ENCODE results near the gene UTP11.
"Not testable (repeated sequence)": the region's sequence is repeated elsewhere in the genome, so short reads cannot be mapped to it uniquely, and the experiment has no call there.

The UTP11 gene

GRCh38 chr1:38012363-38013226 is at the start of gene UTP11:
UTP11 (plus strand) TSS chr1:38012734; CDS start chr1:38012803, 69 bp downstream.
- peaks cover 31% of the 10 kb centered on the region for H3K4me1 Mint-ChIP-seq
- peak; percentile 98 for ATAC-seq
- peak within 1 kb of the TSS; percentile 94 for H3K4me3 Mint-ChIP-seq
- no peaks in the 10 kb centered on the region for H3K27me3 Mint-ChIP-seq
- peak within 1 kb of the TSS; percentile 96 for H3K27ac Mint-ChIP-seq
- peaks cover 17% of the 10 kb centered on the region for H3K36me3 Mint-ChIP-seq
- H3K9me3 Mint-ChIP-seq, result no peaks in the 10 kb centered on the region

- H3K4me1 Mint-ChIP-seq, H3K27ac Mint-ChIP-seq, H3K9me3 Mint-ChIP-seq, H3K4me3 Mint-ChIP-seq, H3K27me3 Mint-ChIP-seq, ATAC-seq: not testable (repeated sequence)
- peaks cover 40% of the 10 kb centered on the region for H3K36me3 Mint-ChIP-seq
These were observed 48.4 kb upstream of the UTP11 start for GRCh38 chr1:37964106-37964505.

GRCh38 chr1:37965301-37965700 is 47.2 kb upstream of the UTP11 start:
- no peaks in the 10 kb centered on the region for H3K4me1 Mint-ChIP-seq
- H3K9me3 Mint-ChIP-seq, result no peaks in the 10 kb centered on the region
- H3K36me3 Mint-ChIP-seq, result peaks cover 44% of the 10 kb centered on the region

GRCh38 chr1:37973684-37974083 is 38.9 kb upstream of the UTP11 start:
- not testable (repeated sequence) for H3K4me3 Mint-ChIP-seq, H3K9me3 Mint-ChIP-seq, H3K27ac Mint-ChIP-seq, ATAC-seq, H3K27me3 Mint-ChIP-seq
- Mint-ChIP-seq H3K36me3 (peaks cover 87% of the 10 kb centered on the region), H3K4me1 (peaks cover 24% of the 10 kb centered on the region)

More at GRCh38 chr1:37965301-37965700, 47.2 kb upstream of the UTP11 start:
- H3K27me3 Mint-ChIP-seq, result no peaks in the 10 kb centered on the region
- ATAC-seq, result no peak
- no peak overlapping the region for H3K4me3 Mint-ChIP-seq
- H3K27ac Mint-ChIP-seq, result no peak overlapping the region

- H3K4me3 Mint-ChIP-seq, result no peak overlapping the region
- no peaks in the 10 kb centered on the region for H3K27me3 Mint-ChIP-seq
- no peak for ATAC-seq
- H3K4me1 Mint-ChIP-seq, result peaks cover 24% of the 10 kb centered on the region
- H3K27ac Mint-ChIP-seq, result no peak overlapping the region
- no peaks in the 10 kb centered on the region for H3K9me3 Mint-ChIP-seq
- H3K36me3 Mint-ChIP-seq, result peaks cover 87% of the 10 kb centered on the region
These were observed 38.0 kb upstream of the UTP11 start for GRCh38 chr1:37974567-37974966.

- not testable (repeated sequence) for ATAC-seq, H3K27me3 Mint-ChIP-seq, H3K4me3 Mint-ChIP-seq, H3K27ac Mint-ChIP-seq, H3K9me3 Mint-ChIP-seq
- peaks cover 87% of the 10 kb centered on the region for H3K36me3 Mint-ChIP-seq
- H3K4me1 Mint-ChIP-seq, result peaks cover 24% of the 10 kb centered on the region
These were observed 37.5 kb upstream of the UTP11 start for GRCh38 chr1:37975083-37975482.

GRCh38 chr1:37978541-37978940 is 34.0 kb upstream of the UTP11 start:
- ATAC-seq, result no peak
- Mint-ChIP-seq H3K36me3 (peaks cover 68% of the 10 kb centered on the region), H3K27ac (peak overlapping the region; percentile 51), H3K27me3 (no peaks in the 10 kb centered on the region), H3K4me1 (peaks cover 9% of the 10 kb centered on the region), H3K4me3 (no peak overlapping the region), H3K9me3 (no peaks in the 10 kb centered on the region)

- Mint-ChIP-seq H3K4me3 (no peak overlapping the region), H3K36me3 (peaks cover 53% of the 10 kb centered on the region), H3K27ac (no peak overlapping the region), H3K27me3 (no peaks in the 10 kb centered on the region), H3K9me3 (no peaks in the 10 kb centered on the region), H3K4me1 (peaks cover 8% of the 10 kb centered on the region)
- no peak for ATAC-seq
These were observed 29.0 kb upstream of the UTP11 start for GRCh38 chr1:37983546-37983945.

GRCh38 chr1:37987679-37988078 is 24.9 kb upstream of the UTP11 start:
- no peaks in the 10 kb centered on the region for H3K9me3 Mint-ChIP-seq
- no peak for ATAC-seq
- H3K4me3 Mint-ChIP-seq, result no peak overlapping the region
- no peaks in the 10 kb centered on the region for H3K27me3 Mint-ChIP-seq
- peaks cover 21% of the 10 kb centered on the region for H3K36me3 Mint-ChIP-seq
- H3K27ac Mint-ChIP-seq, result no peak overlapping the region
- H3K4me1 Mint-ChIP-seq, result peaks cover 15% of the 10 kb centered on the region

GRCh38 chr1:37989361-37989930 is 23.1 kb upstream of the UTP11 start:
- Mint-ChIP-seq H3K4me1 (peaks cover 15% of the 10 kb centered on the region), H3K27ac (peak overlapping the region; percentile 90), H3K36me3 (peaks cover 21% of the 10 kb centered on the region), H3K27me3 (no peaks in the 10 kb centered on the region), H3K4me3 (peak overlapping the region; percentile 90), H3K9me3 (no peaks in the 10 kb centered on the region)
- ATAC-seq, result peak; percentile 52

- H3K36me3 Mint-ChIP-seq, result no peaks in the 10 kb centered on the region
- no peaks in the 10 kb centered on the region for H3K27me3 Mint-ChIP-seq
- ATAC-seq, result no peak
- H3K27ac Mint-ChIP-seq, result peak overlapping the region; percentile 38
- peak overlapping the region; percentile 60 for H3K4me3 Mint-ChIP-seq
- H3K4me1 Mint-ChIP-seq, result peaks cover 22% of the 10 kb centered on the region
- no peaks in the 10 kb centered on the region for H3K9me3 Mint-ChIP-seq
These were observed 17.5 kb upstream of the UTP11 start for GRCh38 chr1:37994886-37995566.

- no peaks in the 10 kb centered on the region for H3K27me3 Mint-ChIP-seq
- no peaks in the 10 kb centered on the region for H3K9me3 Mint-ChIP-seq
- H3K4me3 Mint-ChIP-seq, result peak overlapping the region; percentile 60
- peaks cover 17% of the 10 kb centered on the region for H3K4me1 Mint-ChIP-seq
- no peaks in the 10 kb centered on the region for H3K36me3 Mint-ChIP-seq
- peak; percentile 58 for ATAC-seq
- H3K27ac Mint-ChIP-seq, result peak overlapping the region; percentile 64
These were observed 16.7 kb upstream of the UTP11 start for GRCh38 chr1:37995751-37996345.

GRCh38 chr1:37997256-37998088 is 15.1 kb upstream of the UTP11 start:
- H3K27ac Mint-ChIP-seq, result no peak overlapping the region
- H3K9me3 Mint-ChIP-seq, result no peaks in the 10 kb centered on the region
- no peak overlapping the region for H3K4me3 Mint-ChIP-seq
- no peak for ATAC-seq
- no peaks in the 10 kb centered on the region for H3K36me3 Mint-ChIP-seq
- H3K4me1 Mint-ChIP-seq, result peaks cover 17% of the 10 kb centered on the region
- no peaks in the 10 kb centered on the region for H3K27me3 Mint-ChIP-seq

- ATAC-seq, result no peak
- Mint-ChIP-seq H3K4me1 (peaks cover 17% of the 10 kb centered on the region), H3K27me3 (peaks cover 1% of the 10 kb centered on the region), H3K9me3 (no peaks in the 10 kb centered on the region), H3K4me3 (no peak overlapping the region), H3K36me3 (no peaks in the 10 kb centered on the region), H3K27ac (no peak overlapping the region)
These were observed 14.3 kb upstream of the UTP11 start for GRCh38 chr1:37998089-37998808.

Measured in stimulated activated memory B cell treated with anti-CD40 and anti-IgM and Interleukin-4, amounts not matched to agents 10 μg/mL and 1 μg/mL and 100 μg/mL, for 72 hours (primary cell).